NCI-H1694 (cell line): ENCODE results near the gene AP3D1.

Source experiments
- DNase-seq: peaks from one replicate; lab custom pipeline; 2025; lab: John Stamatoyannopoulos, UW

Gene AP3D1

DNA sequence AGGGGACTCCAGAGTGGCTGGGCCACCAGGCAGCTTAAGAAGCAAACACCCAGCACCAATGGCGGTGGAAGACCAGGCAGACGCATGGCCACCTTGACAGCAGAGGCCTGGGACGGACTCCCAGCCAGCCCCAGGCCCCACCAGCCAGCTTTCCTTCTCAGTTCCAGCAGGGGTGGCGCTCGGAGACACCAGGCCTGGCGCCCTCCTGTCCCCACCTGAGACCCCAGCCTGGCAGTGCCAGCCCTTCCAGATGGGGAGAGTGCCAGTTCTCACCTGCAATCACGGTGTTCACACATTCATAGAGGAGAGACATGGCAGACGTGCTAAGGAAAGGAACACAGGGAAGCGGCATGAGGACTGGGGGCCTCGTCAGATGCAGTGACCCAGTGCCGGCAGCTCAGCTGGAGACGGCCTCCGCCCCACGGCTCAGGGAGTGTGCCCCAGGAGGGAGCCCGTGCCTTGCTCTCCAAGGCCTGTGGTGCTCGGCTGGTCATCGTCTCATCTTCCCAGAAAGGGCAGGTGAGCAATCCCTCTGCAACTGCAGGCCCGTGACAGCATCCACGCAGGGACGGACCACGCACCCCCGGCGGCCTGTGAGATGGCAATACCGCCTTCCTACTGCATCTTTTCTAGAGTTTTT is 24.4 kb downstream of the AP3D1 start:
- no peak for DNase-seq

GRCh38 chr19:2123682-2124387 is 27.5 kb downstream of the AP3D1 start:
- DNase-seq = no peak

GRCh38 chr19:2122982-2123381 is 28.4 kb downstream of the AP3D1 start:
- DNase-seq = no peak

- no peak for DNase-seq
Observed at GRCh38 chr19:2122251-2122650, 29.1 kb downstream of the AP3D1 start.

DNA sequence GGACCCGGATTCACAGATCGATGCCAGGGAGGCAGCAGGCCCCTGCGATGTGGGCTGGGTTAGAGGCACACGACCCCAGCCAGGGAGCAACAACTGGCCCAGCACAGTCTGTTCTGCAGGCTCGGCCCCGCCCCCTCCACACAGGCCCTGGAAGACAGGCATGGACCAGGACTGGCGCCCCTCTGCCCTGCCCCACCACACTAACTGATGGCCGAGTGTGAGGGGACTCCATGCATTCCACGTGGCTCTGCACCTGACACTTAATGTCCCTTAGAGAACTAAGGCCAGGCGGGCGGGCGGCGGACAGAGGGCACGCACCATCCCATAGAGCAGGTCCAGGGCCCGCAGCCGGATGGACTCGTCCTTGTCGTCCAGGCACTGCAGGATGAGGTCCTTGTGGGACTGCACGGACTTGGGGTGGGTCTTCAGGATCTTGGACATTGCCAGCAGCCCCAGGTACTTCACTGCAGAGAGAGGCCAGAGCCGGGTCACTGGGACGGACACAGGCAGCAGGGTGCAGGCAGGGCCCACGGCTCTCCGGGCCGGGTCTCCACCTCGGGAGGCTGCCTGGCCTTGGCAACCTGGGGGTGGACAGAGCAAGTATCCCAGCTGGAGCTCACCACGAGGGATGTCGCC is 29.8 kb downstream of the AP3D1 start:
- DNase-seq = no peak

GRCh38 chr19:2120821-2121220 is 30.5 kb downstream of the AP3D1 start:
- DNase-seq = no peak

DNA sequence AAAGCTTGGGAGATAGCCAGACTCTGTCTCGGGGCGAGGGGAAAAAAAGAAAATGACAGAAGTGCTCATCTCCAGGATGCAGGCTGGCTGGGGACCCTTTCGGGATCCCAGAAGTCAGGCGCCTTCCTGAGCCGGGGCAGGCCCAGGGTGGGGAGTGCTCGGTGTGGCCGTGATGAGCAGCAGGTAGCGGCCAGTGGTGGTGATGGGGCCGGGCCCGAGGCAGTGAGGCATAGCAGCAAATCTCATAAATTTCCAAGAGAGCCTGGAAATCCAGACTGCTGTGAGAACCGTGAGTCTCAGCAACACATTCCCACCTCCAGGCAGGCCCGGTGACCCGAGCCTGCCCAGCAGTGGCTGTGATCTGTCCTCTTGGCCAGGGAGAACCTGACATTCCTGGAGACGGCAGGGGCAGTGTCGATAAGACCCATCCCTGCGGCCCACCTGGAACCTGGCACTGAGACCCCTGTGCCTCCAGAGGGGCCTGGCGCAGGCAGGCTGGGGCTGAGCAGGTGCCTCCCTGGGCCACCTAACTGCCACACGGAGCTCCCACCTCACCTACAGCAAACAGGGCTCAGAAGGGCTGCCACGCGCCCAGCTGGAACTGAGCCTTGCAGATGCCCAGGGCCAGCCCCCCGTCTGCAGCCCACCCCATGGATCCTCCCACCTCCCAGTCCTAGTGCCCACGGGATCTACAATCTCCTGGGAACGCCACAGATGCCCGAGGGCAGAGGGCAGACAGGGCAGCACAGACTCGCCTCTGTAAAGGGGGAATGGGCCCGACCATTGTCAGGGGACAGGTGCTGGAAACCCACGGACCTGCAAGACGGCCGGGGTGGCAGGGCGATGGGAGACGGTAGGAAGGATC is 31.2 kb downstream of the AP3D1 start:
- no peak for DNase-seq

- DNase-seq = no peak
Observed at GRCh38 chr19:2118438-2118837, 32.9 kb downstream of the AP3D1 start.

GRCh38 chr19:2117215-2117960 is 34.0 kb downstream of the AP3D1 start:
- DNase-seq = no peak

DNA sequence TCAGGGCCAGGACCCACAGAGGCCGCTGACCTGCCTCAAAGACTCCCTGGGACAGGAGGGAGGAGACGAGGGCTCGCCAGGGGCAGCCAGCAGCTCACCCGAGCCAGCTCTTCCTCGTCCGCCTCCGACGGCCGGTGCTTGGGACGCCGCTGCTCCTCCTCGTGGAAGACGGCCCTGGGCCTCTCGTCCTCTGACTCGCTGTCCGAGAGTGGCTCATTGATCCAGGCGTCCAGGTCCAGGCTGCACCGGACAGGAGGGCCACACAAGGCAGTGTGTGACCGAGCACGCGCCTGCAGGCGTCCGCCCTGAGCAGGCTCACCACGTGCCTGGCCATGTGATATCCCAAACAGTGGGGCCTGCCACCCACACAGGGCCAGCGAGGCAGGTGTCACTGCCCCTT is 34.9 kb downstream of the AP3D1 start:
- DNase-seq = no peak

DNA sequence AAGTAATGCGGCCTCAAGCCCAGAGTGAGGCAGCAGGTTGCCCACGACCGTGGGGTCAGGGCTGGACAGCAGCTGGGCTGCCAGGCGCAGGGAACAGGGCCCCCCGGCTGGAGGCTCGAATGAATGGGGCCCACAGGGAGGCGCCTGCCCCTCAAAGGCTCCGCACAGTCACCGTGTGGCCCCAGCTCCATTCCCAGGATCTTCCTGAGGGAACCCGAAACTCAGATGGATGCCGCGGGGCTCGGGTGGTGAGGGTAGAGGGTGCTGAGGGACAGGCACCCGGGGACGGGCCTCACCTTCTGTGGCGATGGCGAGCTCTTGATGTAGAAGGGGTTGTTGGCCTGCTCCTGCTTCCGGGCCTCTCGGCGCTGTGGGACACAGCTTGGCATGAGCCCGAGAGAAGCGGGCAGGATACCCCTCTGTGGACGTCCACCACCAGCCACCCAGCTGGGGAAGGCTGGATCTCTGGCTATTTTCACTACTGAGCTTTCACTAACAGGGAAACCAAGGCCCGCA is 35.4 kb downstream of the AP3D1 start:
- no peak for DNase-seq

DNA sequence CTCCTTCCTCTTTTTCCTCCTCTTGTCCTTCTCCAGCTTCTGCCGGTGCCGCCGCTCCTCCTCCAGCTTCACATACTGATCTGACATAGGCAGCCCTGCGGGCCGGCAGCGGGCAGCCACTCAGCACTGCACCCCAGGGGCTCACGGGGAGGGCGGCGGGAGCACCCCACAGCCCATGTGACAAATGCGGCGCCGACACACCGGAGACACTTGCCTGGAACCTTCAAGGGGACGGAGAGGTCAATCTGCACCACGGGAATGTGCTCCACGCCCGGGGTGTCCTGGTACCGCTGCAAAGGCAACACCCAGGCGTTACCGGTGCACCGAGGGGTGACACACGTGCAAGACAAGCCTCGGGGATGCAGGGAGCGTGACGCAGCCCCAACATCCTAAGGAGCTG is 36.0 kb downstream of the AP3D1 start:
- no peak for DNase-seq

GRCh38 chr19:2114821-2115220 is 36.5 kb downstream of the AP3D1 start:
- no peak for DNase-seq

DNA sequence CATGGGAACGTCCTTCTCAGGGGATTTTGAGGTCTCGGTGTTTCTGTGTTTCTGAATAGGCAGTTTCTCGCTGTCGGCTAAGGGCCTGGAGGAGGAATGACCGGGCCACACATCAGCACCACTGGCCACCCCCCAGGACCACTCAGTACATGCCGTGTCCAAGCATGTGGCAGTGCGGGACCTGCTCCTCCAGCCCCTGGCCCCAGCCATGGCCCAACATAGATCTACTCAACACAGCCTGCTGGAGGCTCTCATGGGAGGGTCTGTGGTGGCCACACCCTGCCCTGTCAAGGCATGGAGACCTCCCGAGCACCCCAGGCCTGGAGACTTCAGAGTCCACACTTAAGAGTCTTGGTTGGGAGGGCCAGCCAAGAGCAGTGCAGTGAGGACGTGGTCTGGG is 37.1 kb downstream of the AP3D1 start:
- DNase-seq = no peak

DNA sequence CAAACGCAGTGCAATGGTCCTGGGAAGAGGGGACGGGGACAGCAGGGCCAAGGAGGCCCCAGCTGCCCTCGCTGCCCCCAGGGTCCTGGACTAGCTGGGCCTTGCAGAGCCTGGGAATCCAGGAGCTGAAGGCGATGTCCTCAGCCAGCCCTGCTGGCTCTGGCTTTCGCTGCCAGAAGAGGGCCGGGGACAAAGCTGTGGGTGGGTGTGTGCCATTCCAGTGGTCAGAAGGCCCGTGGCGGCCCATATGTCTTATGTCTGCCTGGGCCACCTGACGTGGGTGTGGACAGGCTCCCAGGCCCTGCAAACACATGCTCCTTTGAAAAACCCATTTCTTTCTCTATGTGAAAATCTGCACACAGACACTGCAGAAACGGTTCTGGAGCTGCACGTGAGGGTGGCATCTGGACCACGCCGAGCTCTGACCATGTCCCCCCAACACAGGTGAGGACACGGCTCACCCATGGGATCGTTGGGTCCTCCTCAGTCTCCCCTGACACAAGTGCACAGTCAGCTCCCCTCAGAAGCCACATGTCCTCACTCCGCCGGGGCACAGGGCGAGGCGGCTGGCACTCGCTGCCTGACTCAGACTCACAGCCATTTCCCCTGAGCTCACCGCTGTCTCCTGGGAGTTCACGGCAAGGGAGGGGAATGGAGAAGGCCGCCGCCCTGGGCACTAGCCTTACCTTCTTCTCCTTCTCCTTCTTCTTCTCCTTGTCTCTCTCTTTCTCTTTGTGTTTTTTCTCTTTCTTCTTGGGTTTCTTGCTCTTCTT is 37.7 kb downstream of the AP3D1 start:
- no peak for DNase-seq

GRCh38 chr19:2112516-2113320 is 38.6 kb downstream of the AP3D1 start:
- no peak for DNase-seq

DNA sequence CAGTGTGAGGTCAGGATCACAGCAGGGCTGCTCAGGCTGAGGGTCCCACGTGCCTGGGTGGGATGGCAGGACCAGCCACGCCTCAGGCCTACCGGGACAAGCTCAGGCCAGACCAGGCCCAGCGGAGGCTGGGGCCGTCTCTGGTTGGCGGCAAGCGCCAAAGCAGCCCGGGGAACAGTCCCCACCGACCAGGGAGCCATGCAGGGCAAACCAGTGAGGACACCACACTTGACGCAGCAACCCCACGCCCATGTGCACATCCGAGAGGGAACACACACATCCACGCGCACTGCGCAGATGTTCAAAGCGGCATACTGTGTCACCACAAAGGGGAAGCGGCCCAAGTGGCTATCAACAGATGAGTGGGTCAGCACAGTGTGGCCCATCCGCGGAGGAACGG is 39.5 kb downstream of the AP3D1 start:
- DNase-seq = no peak

- DNase-seq = no peak
Observed at GRCh38 chr19:2111425-2111824, 39.9 kb downstream of the AP3D1 start.

DNA sequence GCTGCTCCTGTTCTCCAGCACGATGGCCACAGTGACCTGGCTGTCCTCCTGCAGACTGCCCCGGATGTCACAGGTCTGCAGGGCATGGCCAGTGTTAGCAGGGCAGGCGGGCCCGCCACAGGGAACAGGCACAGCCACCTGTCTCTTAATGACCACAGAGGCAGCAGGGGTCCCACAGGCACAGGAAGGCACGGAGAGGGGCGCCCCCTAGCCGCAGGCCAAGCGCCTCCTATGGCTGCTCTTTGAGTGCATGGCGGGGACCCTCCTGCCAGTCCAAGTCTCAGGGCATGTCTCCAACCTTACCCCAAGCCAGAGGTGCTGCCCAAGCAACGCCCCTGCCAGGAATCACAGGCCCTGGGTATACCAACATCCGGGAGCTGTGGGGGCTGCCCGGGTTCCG is 40.5 kb downstream of the AP3D1 start:
- DNase-seq = no peak
